ENCODE data around the gene PTPN3.

GRCh38 chr9:109454041-109454440, 44.1 kb downstream of the PTPN3 start:
- TF ChIP-seq MAFF (IDR thresholded peaks at IDR 0.05; ENCODE audit: low read length) (no peak), REST (IDR thresholded peaks at IDR 0.05; ENCODE audit: borderline replicate concordance) (no peak), REST (CRISPR knock-in tag; IDR thresholded peaks at IDR 0.05; ENCODE audit: low read depth) (no peak), SRF (CRISPR knock-in tag; IDR thresholded peaks at IDR 0.05) (no peak)
